ENCODE results near the gene INPP5F.

INPP5F gene

DNA sequence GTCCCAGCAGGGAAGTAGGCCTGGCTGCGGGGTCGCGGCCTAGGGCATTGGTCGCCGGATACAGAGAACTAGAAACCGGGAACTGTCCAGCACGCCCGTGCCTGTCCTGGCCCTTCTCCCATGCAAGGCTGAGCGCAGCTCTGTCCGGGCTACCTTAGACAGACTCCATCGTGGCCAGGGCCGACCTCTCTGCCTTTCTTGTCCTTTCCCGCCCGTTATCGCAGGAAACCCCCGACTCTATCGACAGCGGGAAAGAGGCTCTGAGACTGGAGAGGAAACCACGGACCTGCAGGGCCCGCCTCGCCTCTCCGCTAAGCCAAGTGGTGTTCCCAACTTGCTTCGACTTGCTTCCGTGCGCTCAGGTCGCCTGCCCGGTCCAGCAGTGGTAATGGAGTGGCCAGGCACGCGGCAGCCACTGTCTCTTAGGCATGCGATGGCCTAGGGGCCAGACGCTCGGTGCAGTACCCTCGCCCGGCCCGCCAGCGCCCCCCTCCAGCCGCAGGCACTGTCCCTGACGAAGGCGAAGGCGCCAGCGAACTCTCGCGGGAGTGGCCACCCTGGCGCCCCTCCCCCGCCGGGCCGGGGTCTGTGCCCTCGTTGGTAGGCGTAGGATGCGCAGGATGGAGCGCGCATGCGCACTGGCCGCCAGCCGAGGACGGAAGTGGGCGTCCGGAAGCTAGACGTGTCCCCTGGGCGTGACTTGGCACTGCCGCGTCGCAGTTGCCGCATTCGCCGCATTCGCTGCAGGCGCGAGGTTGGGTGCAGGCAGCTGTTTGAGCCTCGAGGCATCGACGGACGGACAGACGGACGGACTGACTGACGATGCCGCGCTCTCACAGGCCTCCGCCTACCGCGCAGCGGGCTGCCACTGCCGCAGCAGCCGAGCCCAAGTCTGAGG is 92.4 kb downstream of the INPP5F start:
- DNase-seq (ENCODE audit: low read depth): peak; percentile 51

DNA sequence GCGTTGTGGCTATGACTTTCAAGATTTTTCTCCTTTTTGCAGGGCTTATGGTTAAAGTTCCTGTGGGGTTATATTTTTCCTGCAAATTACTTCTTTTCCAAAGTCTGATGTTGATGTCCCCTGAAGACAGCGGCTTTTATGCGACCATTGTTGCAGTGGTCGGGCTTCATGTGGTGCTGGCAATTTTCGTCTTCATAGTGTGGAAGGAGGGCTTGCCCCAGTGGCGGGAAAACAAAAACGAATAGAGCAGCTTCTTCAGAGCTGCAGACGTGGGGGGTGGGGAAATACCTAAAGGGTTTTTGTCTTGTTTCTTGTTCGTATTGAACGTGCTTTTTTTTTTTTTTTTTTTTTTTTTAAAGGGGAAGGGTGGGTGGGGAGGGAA is 93.0 kb downstream of the INPP5F start:
- DNase-seq (ENCODE audit: low read depth): no peak

- DNase-seq (ENCODE audit: low read depth): no peak
Measured at GRCh38 chr10:119821182-119821581, 95.3 kb downstream of the INPP5F start.

DNA sequence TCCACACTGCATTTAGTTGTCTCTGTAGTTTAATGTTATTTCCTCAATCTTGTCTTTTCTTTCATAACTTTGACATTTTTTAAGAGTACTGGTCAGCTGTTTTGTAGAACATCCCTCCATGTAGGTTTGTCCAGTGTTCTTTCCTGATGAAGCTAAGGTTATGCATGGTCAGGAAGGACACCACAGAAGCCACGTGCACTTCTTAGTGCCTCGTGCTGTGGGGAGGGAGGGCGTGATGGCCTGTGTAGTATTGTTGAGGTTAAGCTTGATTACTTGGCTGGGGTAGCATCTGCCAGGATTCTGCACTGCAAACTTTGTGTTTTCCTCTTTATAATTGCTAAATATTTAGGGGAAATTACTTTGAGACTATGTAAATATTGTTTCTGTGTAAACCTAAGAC is 98.4 kb downstream of the INPP5F start:
- DNase-seq (ENCODE audit: low read depth): no peak

DNA sequence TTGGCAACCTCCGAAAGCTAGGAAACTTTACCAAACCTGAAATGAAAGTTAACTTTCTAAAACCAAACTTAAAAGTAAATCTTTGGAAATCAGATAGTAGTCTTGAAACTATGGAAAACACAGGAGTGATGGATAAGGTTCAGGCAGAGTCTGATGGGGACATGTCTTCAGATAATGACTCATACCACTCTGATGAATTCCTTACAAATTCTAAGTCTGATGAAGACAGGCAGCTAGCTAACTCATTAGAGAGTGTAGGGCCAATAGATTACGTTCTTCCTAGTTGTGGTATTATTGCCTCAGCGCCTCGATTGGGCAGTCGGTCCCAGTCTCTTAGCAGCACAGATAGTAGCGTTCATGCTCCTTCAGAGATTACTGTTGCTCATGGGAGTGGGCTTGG is 100.9 kb downstream of the INPP5F start:
- DNase-seq (ENCODE audit: low read depth): no peak

DNA sequence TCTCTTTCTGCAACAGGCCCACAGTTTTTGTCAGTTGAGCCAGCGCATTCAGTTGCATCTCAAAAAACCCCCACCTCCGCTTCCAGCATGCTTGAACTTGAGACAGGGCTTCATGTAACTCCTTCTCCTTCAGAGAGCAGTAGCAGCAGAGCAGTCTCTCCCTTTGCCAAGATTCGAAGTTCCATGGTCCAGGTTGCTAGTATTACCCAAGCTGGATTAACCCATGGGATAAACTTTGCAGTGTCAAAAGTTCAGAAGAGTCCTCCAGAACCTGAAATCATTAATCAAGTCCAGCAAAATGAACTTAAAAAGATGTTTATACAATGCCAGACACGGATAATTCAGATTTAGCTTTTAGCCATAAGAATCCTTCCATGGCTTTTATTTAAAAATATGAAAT is 101.6 kb downstream of the INPP5F start:
- DNase-seq (ENCODE audit: low read depth): no peak

- no peak for DNase-seq (ENCODE audit: low read depth)
Measured at GRCh38 chr10:119829429-119829828, 103.6 kb downstream of the INPP5F start.

- no peak for DNase-seq (ENCODE audit: low read depth)
Measured at GRCh38 chr10:119830851-119831250, 105.0 kb downstream of the INPP5F start.

GRCh38 chr10:119831656-119832055 is 105.8 kb downstream of the INPP5F start:
- DNase-seq (ENCODE audit: low read depth): no peak

DNA sequence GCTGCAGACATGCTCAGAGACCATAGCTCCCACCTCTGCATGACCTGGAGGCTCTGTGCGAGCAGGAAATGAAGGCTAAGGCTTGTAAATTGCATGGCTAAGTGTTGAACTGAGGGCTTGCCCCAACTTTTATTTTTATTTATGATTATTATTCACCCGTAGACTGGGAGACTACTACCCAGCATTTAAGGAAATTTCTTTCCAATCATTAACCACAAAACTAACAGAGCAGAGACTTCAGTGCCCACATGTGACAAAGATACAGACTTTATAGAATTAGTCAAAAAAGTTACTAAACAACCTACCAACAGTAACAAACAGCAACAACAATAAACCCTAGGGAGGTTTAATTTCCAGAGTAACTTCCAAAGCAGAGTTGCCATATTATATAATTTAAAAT is 107.1 kb downstream of the INPP5F start:
- no peak for DNase-seq (ENCODE audit: low read depth)

DNA sequence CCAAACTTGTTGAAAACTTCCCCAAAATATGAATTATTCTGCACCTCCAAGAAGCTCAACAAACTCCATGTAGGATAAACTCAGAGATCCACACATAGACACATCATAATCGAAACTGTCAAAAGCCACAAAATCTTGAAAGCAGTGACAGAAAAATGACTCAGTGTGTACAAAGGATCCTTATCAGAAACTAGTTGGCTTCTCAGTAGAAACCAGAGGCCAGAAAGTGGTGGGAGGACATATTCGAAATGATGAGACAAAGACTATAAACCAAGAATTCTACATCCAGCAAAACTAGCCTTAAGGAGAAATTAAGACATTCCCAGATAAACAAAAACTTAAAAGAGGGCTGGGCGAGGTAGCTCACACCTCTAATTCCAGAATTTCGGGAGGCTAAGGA is 108.3 kb downstream of the INPP5F start:
- no peak for DNase-seq (ENCODE audit: low read depth)

DNA sequence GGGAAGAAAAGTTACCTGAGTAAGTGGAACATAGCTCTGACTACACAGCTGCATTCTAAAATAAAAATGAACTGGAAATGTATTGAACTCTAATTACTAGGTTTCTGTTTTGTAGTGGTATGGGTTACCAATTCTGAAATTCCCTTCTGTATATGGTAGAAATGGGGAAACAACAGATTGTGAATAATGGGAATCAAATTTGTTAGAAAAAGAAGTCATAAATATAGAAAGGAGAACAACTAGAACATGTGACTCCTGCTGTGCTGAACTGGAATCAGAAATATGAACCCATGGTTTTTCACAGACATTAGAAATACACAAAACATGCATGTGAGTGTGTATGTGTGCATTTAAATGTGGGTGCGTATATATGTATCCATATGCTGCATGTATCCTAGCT is 119.8 kb downstream of the INPP5F start:
- DNase-seq (ENCODE audit: low read depth): no peak

DNA sequence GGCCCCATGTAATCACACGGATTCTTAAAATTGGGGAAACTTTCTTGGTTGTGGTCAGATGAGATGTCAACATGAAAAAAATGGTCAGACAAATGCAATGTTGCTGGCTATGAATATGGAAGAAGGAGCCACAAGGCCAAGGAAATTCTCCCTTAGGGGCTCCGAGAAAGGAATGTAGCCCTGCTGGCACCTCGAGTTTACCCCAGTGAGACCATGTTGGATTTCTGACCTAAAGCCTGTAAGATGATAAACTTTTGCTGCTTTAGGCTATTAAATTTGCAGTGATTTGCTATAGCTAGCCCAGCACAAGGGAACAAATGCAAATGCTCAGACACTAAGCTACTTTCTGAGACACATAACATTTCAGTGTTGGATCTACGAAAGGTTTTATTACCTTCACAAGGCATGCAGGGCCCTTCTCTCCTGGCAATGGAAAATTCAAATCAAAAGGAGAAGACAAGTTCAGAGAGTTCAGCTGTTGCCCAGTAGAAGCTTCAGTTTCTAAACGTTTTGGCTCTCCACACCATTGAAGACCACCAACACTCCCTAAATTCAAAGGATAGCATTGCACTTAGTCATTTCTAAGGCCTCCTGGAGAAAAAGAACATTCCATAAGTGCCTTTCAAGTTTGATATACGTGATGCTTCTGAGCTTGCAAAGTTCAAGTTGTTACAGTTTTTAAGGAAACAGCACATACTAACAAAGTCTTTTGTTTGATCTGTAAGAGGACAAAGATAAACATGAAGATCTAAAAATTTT is 123.4 kb downstream of the INPP5F start:
- DNase-seq (ENCODE audit: low read depth): peak; percentile 57

GRCh38 chr10:119849944-119850343 is 124.1 kb downstream of the INPP5F start:
- no peak for DNase-seq (ENCODE audit: low read depth)

DNA sequence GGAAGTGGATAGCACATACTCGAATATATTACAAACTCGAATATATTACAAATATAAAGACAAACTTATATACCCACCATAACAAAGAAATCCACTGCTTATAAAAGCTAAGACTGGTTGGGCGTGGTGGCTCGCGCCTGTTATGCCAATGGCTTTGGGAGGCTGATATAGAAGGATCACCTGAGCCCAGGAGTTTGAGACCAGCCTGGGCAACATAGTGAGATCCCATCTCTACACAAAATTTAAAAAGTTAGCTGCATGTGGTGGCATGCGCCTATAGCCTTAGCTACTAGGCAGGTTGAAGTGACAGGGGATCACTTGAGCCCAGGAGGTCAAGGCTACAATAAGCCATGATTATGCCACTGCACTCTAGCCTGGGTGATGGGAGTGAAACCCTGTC is 126.4 kb downstream of the INPP5F start:
- DNase-seq (ENCODE audit: low read depth): no peak

- no peak for DNase-seq (ENCODE audit: low read depth)
Measured at GRCh38 chr10:119852822-119853221, 127.0 kb downstream of the INPP5F start.

DNA sequence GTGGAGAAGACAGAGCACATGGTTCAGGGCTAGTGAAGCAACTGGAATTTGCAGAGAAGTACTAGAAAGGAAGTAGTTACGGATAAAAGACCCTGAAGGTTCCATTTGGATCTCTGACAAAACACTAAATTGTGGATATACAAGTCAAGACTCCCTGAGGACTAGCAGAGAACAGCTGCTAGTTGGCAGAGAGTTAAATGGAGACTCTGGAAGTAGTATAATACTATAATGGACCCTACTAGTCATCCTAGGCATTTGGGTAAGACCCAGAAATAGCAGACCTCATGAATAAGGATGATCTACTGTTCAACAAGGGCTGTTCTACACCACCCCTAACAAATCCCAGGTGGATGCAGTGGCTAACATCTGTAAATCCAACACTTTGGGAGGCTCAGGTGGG is 127.7 kb downstream of the INPP5F start:
- DNase-seq (ENCODE audit: low read depth): no peak

DNA sequence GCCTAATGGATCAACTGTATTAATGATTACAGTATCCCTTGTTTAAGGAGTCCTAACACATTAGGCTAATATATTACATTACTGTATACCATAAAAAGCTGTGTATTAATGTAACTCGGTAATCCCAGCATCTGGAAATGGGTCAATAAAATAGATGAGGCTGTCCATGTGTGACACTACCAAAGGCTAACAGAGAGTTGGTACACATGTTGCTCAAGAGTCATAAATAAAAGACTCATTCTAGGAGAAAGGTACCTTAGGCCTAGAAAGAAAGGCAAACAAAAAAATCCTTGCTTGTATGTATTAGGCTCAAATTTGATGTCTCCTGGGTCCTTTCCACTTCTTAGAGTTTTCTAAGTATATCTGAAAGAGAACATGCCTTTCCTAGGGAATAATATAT is 132.2 kb downstream of the INPP5F start:
- DNase-seq (ENCODE audit: low read depth): no peak

DNA sequence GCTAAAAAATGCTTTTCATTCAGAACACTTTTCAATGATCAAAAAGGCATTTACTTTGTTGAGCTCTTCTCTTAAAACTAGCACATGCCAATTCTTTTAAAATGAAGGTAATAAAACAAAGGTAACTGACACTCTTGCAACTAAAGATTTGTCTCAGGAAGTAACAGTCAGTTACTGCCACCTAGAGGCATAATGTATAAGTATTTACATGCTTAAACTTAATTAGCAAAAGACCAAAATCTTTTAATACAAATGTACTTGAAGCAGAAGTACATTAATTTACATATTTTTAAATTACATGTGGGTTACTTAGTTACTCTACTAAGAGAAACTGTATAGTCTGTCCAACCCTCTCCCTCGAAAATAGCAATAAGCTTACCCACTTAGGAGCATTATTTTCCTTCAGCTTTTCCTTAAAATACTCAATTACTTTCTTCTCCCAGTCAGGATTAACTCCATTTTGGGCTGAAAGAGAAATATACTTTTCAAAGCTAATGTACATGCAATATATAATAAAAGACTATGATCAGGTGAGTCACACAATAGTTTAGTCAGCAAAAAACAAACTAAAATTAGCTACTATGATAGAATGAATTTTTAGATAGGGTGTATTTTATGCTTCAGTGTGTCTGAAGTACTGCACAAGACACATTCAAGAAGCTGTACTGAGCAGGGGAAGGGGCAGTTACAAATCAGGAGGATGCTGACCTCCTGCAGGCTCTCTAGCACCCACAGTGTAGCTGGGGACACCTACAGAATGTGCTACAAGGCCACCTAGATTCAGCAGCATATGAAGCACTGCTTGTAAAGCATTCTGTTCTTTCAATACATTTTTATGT is 133.8 kb downstream of the INPP5F start:
- no peak for DNase-seq (ENCODE audit: low read depth)

GRCh38 chr10:119860866-119861607 is 135.2 kb downstream of the INPP5F start:
- DNase-seq (ENCODE audit: low read depth): no peak

GRCh38 chr10:119862524-119862923 is 136.7 kb downstream of the INPP5F start:
- DNase-seq (ENCODE audit: low read depth): no peak
